Umbilical cord (tissue), 2 donors: Measurements from ENCODE around the gene EDN3. TPM values are rescaled to one million over a fixed set of nuclear protein-coding genes. Genes with fewer than 3 reads are reported as not detected.
"Not testable (repeated sequence)": the region's sequence is repeated elsewhere in the genome, so short reads cannot be mapped to it uniquely, and the experiment has no call there.

Source experiments
- DNase-seq: peaks from one replicate; pipeline ENCODE4 v3.0.0-alpha.2; 2015; ENCODE audit warnings: low spot score
- total RNA-seq: library from RNA; depleted of rRNA; stranded (reverse); fragments of >200 nt; gene quantifications from one replicate; pipeline ENCODE4 v1.2.3, GENCODE V29; 2014; ENCODE audit warnings: low replicate concordance; ENCODE audit not compliant: insufficient read depth

The EDN3 gene
- total RNA-seq, 1 donor from 2014 or later = 18.5 TPM

DNA sequence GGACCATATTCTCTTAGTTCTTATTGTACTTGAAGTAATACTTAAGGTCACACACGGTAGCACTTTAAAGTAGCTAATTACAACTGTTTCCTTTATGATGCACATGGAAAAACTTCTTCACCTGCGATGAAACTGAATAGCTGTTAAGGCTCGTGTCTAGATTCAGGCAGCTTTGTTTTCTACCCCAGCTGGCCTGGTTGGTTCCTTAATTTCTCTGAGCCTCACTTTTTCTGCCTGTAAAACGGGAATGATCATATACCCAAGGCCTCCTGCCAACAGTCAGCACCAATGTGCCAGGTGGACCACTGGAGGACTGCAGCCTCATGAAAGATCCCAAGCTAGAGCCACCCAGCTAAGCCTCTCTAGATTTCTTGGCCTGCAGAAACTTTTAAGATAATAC is 35.0 kb downstream of the EDN3 start:
- no peak for DNase-seq

DNA sequence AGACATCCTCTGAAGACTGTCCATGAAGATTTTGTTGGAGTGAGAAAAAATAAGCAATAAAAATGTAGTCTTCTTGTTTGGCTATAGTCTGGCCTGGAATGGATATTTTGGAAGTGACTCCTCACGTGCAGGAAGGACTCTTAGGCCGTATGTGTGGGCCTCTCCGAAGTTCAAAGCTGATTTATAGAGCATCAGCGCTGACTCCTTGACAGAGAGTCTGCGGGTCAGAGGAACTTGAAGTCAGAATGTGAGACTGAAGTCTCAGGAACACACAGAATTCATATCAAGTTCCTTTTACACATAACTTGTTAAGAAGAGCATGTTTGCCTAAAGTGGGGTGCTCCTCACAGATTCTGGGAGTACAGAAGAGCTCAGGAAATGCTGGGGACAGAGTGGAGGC is 36.1 kb downstream of the EDN3 start:
- DNase-seq = no peak

DNA sequence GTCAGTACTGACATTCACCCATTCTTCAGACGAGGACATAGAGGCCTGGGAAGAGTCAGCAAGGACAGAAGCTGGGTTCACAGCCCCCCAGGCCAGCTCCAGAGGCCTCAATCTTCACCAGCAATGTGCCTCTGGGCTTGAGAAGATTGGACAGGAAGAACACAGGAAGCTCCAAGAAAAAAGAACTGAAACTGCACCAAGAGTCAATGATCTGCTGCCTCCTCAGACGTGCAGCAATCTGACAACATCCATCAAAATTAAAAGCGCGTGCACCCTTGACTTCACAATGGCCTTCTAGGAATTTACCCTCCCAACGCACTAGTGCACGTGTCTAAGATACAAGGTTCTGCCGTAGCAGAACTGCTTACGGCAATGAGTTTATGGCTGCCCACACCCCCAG is 38.0 kb downstream of the EDN3 start:
- DNase-seq = not testable (repeated sequence)

DNA sequence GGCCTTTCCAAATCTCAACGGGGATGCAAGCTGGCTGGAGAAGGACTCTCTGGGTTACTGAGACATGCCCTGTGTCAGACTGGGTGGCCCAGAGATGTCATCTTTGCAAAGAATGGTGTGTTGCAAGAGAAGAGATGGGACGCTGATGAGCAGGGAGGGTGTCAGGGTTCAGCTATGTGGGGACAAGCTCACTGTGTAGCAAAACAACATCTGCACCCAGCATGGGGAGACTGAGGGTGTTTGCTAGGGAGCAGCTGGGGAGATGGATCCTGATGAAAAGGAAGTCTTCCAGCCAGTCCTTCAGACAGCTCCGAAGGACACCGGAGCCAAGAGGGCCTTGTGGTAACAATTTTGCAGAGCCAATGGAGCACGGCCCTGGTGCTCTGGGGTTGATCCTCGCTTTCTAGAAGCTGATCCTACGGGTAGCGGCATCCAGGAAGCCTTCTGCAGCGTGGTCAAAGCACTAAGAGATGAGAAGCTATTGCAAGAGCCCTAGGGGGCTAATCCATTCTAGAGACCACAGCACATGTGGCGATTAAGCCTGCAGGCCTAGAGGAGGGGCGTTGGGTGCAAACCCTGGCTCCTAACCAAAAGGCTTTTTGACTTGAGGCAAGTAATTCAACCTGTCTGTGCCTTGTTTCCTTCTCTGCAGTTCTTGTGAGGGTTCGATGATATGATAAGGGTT is 39.9 kb downstream of the EDN3 start:
- DNase-seq = no peak

DNA sequence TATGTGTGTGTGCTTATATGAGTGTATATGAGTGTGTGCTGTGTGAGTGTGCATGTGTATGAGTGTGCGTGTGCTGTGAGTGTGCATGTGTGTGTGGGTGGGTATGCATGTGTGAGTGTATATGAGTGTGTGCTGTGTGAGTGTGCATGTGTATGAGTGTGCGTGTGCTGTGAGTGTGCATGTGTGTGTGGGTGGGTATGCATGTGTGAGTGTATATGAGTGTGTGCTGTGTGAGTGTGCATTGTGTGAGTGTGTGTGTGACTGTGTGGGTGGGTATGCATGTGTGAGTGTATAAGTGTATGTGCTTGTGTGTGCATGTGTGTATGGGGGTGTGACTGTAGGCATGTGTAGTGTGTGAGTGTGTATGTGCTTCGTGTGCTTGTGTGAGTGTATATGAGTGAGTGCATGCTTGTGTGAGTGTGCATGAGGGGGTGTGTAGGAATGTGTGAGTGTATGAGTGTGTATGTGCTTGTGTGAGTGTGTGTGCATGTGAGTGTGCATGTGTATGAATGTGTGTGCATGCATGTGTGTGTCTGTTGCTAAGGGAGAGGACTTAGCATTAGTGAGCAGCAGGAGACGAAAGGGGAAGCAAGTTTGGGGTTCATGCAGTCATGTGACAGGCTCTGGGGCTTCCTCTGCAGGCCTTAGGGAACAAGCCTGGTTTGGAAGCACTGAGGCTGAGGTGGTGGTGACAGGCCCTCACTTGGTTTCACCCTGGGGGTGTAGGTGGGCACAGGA is 41.0 kb downstream of the EDN3 start:
- not testable (repeated sequence) for DNase-seq

DNA sequence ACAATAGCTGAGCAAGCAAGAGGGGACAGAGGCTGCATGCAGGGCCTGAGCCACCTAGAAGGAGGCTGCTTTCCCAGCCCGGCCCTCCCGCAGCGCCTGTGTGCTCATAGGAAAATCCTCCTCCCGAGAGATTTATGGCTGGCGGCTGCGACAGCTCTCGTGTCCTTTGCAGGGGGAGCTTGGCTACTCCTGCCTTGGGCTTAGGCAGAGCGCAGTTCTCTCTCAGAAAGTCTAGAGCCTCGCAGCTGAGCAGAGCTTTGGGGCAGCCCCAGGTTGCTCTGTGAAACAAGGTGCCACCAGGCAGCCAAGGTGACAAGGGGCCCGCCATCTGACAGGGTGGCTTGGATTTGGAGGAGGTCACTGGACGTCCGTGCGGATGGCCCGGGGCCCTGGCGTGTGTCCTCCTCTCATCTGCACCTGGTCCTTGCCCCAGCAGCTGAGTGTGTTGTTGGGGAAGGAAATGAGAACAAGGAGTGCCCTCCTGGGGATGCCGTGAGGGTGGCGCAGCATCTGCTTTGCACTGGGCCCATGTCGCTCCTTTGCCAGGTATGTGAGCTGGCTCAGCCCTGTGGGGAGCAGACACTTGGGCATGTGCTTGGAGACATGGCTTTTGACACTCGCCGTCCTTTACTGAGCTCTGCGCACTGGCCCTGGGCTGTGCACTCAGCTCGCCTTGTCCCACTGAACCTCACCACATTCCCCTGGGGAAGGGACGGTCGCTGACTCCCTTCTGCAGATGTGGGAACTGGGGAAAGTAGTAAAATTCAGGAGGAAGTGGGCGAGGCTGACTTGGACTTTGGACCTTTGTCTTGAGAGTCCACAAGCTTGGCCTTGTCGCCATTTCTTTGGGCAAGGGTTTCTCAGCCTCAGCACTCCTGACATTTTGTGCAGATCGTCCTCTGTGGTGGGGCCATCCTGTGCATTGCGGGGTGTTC is 41.9 kb downstream of the EDN3 start:
- DNase-seq = peak; percentile 56

DNA sequence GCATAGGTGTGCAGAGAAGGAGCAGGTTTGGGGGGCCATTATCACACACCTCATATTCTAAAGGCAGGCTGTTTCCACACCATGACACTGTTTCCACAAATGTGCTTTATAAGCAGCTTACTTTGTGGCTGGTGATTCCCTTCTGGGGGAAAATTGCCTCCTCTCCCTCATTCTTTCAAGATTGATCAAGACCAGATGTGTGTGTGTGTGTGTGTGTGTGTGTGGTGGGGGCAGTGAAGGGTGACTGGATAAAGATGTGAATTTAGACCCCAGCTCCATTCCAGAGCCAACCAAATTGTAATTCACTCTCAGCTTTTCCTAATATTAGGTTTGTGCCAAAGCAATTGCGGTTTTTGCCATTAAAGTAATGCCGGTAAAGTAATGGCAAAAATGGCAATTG is 45.6 kb downstream of the EDN3 start:
- DNase-seq = no peak

DNA sequence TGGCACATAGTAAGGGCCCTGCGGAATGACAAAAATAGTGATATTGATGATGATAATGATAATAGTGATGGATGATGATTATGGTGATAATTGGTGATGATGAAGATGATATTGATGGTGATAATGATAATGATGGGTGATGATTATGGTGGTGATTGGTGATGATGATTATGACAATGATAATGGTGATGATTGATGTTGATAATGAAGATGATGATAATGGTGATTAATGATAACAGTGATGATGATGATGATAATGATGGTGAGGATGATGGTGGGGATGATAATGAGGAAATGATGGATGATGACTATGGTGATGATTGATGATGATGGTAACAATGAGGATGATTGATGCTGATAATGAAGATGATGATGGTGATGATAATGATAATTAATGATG is 48.9 kb downstream of the EDN3 start:
- no peak for DNase-seq

DNA sequence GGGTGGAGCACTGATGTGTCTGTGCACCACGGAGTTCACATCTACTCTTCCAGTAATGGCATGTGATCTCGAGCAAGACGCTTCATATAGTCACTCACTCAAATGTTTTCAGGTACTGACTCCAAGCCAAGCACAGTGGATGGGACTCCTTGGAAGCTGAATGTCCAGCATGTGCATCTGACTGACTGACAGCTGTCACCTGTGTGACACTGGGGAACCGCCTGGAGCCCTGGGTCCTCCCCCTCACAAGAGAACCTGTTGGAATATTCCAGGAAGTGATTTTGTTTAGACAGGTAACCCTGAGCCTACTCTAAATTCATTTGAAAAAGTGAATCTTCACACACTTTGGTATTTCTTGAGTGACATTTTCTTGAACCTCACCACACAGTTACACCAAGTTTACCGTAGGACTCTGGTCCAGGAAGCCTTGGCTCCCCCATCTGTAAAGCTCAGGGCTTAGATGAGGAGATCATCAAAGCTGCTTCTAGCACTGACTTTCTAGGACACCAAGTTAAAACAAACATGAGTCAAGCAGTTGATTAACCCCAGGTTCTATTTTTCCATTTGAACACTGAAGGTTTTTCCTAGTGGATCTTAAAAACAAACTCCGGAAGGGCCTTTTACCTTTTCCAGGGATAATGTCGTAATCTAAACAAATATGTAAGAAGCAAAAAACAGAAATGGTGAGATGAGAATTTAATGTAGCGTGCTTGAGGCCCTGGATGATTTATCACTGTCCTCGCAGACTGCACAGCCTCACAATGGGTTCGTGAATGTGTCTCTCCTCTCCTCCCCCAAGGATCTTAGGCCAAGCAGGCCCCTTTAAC is 50.1 kb downstream of the EDN3 start:
- peak; percentile 26 for DNase-seq

DNA sequence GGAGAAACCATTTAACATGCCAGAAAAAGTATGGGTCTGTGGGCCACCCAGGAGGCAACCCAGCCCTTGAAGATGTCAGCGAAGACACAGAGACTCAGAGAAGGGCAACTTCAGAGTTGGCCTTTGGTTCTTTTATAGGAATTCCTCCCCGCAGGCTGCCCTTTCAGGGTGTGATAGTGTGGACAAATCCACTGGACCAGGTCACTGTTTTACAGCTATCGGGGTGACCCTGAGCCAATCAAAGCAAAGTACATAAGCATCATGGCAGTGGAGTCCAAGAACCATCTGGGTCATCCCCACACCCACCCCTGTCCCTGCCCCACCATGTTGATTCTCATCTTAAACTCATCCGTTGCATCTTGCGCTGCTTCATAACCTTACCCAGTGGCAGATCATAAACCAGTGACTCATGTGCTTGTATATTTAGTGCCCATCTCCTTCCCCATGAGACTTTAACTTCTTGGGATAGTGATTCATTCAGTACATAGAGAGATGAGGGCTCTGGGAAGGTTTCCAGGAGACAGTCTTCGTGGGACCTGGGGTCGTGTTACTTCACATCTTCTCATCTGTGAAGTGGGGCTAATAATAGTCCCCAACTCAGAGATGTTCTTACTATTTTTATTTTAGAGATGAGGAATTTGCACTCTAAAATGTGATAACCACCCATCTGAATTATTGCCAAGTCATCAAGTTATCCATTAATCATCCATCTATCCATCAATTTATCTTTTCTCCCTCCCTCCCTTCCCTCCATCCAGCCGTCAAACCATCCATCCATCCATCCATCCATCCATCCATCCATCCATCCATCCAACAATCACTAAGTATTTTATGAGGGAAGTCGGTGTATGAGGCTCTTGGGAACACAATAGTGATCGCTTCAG is 51.0 kb downstream of the EDN3 start:
- DNase-seq = peak; percentile 43

DNA sequence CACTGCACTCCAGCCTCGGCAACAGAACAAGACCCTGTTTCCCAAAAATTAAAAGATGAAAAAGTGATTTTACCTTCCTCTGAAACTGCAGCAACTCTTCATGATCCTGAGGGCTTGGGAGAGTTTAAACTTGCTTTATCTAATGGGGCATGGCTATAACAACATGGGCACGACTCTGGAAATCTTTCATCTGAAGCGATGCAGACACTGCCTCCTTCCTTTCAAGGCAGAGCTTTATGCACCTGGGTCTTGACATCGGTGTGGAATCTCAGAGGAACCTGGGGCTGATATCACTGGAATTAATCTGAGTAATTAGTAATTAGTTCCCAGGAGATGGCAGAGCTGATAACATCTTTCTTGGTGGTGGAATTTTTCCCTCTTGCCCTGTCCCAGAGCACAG is 52.1 kb downstream of the EDN3 start:
- no peak for DNase-seq

DNA sequence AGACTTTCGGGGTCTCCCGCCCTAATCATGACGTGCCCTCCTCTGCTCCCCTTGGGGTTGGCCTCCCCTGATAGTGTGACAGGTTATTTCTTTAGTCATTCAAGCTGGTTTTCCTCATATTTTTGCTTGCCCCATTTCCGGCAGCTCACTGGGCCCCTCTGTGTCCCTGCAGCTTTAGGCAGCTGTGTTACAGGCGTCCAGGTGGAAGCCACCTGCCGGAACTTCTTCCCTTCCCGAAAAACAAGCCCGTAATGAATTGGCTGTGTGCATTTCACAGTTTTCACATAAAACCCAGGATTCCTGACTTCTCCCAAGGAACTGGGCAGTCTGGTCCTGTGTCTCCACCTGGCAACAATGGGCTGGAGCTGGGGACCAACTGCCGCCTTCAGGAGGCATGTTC is 52.6 kb downstream of the EDN3 start:
- DNase-seq = no peak

DNA sequence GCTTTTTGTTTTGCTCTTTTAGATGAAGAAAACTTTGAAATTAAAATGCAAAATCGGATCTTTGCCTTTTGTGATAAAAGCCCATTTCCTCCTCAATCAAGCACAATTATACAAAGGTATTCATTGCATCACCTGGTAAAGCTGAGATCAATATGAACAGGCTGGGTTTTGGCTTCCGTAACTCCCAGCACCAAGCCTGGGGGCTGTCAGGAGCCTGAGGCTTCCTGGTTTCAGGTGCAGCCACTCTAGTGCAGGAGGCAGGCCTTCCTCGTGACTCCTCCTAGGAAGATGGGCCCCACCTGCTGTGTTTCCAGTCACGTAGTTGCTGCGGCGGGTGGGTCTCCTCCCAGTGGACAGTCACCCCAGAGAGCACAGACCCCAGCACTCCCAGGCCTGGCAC is 54.0 kb downstream of the EDN3 start:
- DNase-seq = no peak

DNA sequence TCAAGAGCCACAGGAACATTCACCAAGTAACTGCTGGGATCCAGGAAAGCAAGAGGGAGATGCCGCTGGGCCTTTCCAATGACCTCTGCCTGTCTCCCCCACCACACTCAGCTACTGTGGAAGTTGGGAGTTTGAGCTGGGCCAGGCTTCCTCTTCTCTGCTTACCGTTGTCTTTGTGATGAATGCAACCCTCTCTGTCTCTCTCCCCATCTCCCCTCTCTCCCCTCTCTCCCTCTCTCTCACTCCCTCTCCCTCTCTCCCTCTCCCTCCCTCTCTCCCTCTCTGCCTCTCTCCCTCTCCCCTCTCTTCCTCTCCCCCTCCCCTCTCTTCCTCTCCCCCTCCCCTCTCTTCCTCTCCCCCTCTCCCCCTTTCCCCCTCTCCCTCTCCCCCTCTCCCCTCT is 54.8 kb downstream of the EDN3 start:
- no peak for DNase-seq

DNA sequence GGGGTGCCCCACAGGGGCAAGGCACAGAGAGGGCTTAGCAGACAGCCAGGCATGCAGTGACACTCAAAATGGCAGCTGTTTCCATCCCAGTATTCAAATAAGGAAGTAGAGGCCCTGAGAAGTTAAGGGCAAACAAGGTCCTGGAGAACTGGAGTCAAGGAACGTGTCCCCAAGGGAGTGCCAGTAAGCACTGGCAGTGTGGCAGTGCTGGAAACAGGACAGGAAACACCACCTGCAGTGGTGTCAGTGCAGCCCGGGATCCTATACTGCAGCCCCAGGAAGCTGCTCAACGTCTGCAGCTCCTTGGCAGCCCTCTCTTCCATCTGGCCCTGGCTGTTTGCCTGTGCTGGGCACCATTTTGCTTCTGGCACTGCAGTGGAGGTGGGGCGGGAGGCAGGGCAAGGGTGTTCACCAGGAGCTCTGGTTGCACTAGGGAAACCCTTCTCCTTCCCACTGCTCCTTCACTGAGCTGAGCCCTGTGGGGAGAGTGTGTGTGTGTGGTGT is 56.3 kb downstream of the EDN3 start:
- DNase-seq = no peak

DNA sequence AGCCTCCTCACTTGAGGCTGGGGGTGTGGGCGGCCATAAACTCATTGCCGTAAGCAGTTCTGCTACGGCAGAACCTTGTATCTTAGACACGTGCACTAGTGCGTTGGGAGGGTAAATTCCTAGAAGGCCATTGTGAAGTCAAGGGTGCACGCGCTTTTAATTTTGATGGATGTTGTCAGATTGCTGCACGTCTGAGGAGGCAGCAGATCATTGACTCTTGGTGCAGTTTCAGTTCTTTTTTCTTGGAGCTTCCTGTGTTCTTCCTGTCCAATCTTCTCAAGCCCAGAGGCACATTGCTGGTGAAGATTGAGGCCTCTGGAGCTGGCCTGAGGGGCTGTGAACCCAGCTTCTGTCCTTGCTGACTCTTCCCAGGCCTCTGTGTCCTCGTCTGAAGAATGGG is 58.4 kb downstream of the EDN3 start:
- DNase-seq = not testable (repeated sequence)

DNA sequence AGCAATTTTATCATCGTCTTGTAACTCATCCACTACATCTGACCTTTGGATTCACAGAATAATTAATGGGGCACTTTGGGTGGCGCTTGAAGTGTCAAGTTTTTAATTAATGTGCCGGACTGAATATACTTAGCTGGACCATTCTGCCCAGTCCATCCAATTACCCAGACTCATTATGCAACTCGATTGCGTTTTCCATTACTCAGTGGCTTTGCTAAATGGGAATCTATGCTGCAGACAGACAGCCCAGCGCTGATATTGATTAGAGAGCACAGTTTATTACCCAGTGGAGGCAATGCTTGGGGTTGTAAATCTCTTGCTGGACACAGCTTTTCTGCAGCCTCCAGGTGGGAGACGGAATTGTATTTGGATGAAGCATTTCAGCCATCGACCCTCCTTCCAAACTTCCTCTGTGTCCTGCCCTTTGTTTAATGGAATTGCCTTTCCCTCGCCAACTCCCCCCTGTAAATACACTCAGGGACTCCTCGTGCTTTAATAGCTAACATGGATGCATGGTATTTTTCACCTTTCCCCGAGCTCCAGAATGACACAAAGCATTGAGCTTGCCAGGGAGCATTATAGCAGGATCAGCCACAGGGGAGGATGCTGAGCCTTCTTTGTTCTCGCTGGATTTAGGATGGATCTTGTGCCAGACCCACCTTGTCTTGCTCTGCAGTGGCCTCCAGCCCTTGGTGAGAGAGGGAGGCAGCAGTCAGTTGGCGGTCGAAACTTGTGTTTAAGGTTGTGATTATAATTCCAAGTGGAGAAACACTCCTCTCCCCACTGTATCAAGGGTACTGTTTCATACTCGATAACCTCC is 59.7 kb downstream of the EDN3 start:
- DNase-seq = no peak

DNA sequence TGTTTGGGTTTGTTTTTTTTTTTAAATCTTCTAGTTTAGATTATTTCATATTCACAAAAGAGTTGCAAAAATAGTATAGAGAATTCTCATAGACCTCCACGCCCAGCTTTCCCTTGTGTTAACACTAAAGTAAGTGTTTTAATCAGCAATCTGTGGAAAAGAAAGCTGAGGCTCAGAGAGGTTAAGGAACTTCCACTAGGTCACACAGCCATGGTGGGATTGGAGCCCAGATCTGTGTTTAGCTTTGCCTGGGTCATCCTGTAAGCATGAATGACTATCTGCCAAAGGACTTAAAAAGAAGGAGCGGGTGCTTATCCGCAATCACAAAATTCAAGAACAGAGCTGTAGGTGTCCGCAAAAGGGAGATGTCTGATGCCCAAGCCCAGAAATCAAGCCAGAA is 60.5 kb downstream of the EDN3 start:
- no peak for DNase-seq

DNA sequence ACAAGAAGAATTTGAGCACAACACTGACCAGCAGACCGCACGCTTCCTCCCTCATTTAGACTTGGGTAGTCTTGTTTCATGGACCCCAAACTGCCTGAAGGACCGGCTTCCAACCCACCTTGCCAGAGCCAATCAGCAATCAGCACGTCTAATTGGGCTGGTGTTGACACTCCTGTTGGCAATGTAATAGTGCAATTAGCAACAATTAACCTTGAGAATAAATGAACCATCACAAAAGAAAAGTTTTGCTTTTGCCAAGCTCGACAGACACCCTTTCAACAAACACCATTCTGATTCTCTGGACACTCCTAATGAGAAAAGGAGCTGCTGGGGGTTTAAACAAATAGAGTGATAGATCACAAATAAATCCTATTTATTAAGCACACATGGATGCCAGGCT is 61.0 kb downstream of the EDN3 start:
- no peak for DNase-seq
